GM23338 (cell line): Measurements from ENCODE around the gene RIOK1. TPM values are rescaled to one million over a fixed set of nuclear protein-coding genes. Genes with fewer than 3 reads are reported as not detected.

ENCODE experiments used
- ATAC-seq: fragments of 200-7000 bp; cut with Tn5 transposase; 3 replicates; pipeline ENCODE4 v1.9.1; 2020
- DNase-seq: peaks from one replicate; pipeline ENCODE4 v3.0.0-alpha.2; 2015; ENCODE audit warnings: low spot score
- H2AFZ ChIP-seq: fragments of 200-600 bp; sonication (generic); 2 replicates; pipeline ENCODE4 v1.8.0; 2016; ENCODE audit warnings: antibody characterized with exemption, mild to moderate bottlenecking, moderate library complexity
- H3F3A ChIP-seq: fragments of 200-600 bp; sonication (generic); replicated peaks from 2 replicates; pipeline ENCODE4 v1.8.0; 2017; ENCODE audit warnings: antibody characterized with exemption, mixed run types, low read depth
- H3K27ac ChIP-seq: fragments of 200-600 bp; sonication (generic); 2 replicates; pipeline ENCODE4 v1.6.1; 2016; ENCODE audit warnings: low read depth
- H3K27me3 ChIP-seq: fragments of 200-600 bp; sonication (generic); 2 replicates; pipeline ENCODE4 v1.8.0; 2016; ENCODE audit warnings: mild to moderate bottlenecking, mixed run types, moderate library complexity; ENCODE audit not compliant: insufficient read depth
- H3K36me3 ChIP-seq: fragments of 200-600 bp; sonication (generic); 2 replicates; pipeline ENCODE4 v1.8.0; 2016; ENCODE audit warnings: mild to moderate bottlenecking; ENCODE audit not compliant: insufficient read depth
- H3K4me1 ChIP-seq: fragments of 200-600 bp; sonication (generic); 2 replicates; pipeline ENCODE4 v1.8.0; 2016; ENCODE audit warnings: mild to moderate bottlenecking, moderate library complexity; ENCODE audit not compliant: insufficient read depth
- H3K4me2 ChIP-seq: fragments of 200-600 bp; sonication (generic); 2 replicates; pipeline ENCODE4 v1.7.1; 2017; ENCODE audit warnings: mixed run types
- H3K4me3 ChIP-seq: fragments of 200-600 bp; sonication (generic); 2 replicates; pipeline ENCODE4 v1.6.1; 2016; ENCODE audit warnings: mixed run types
- H3K79me2 ChIP-seq: fragments of 200-600 bp; sonication (generic); replicated peaks from 2 replicates; pipeline ENCODE4 v1.8.0; 2017; ENCODE audit warnings: mild to moderate bottlenecking; ENCODE audit not compliant: insufficient read depth
- H3K9me2 ChIP-seq: fragments of 200-600 bp; sonication (generic); 2 replicates; pipeline ENCODE4 v1.8.0; 2017; ENCODE audit not compliant: insufficient read depth
- H4K20me1 ChIP-seq: fragments of 200-600 bp; sonication (generic); replicated peaks from 2 replicates; pipeline ENCODE4 v1.8.0; 2017; ENCODE audit warnings: mild to moderate bottlenecking; ENCODE audit not compliant: insufficient read depth
- H3K27ac Mint-ChIP-seq: 2 replicates; pipeline ENCODE4 v1.8.0; 2020; ENCODE audit warnings: inconsistent platforms, mild to moderate bottlenecking, moderate library complexity, mixed read lengths
- H3K27me3 Mint-ChIP-seq: 3 replicates; pipeline ENCODE4 v1.8.0; 2022; ENCODE audit warnings: low read depth, mild to moderate bottlenecking, moderate library complexity, mixed read lengths, inconsistent platforms; ENCODE audit not compliant: insufficient read depth, poor library complexity
- H3K36me3 Mint-ChIP-seq: 3 replicates; pipeline ENCODE4 v1.8.0; 2021; ENCODE audit warnings: low read depth, mild to moderate bottlenecking, inconsistent platforms, moderate library complexity, mixed read lengths
- H3K4me1 Mint-ChIP-seq: 3 replicates; pipeline ENCODE4 v1.8.0; 2020; ENCODE audit warnings: mild to moderate bottlenecking, inconsistent platforms, mixed read lengths
- H3K4me3 Mint-ChIP-seq: 3 replicates; pipeline ENCODE4 v1.8.0; 2021; ENCODE audit warnings: moderate library complexity, mild to moderate bottlenecking, inconsistent platforms, mixed read lengths
- H3K9me3 Mint-ChIP-seq: 3 replicates; pipeline ENCODE4 v1.8.0; 2020; ENCODE audit warnings: moderate library complexity, mild to moderate bottlenecking, inconsistent platforms, mixed read lengths
- ZNF114 ChIP-seq: fragments of 250-450 bp; sonication (Bioruptor Pico); IDR thresholded peaks from 2 replicates; pipeline ENCODE4 v1.5.0; 2020; ENCODE audit warnings: mild to moderate bottlenecking, moderate library complexity
- polyA plus RNA-seq: library from polyadenylated mRNA; unstranded; fragments of >200 nt; fragmentation: Nextera tagmentation; extraction: Ambion mirVana; gene quantifications from 2 replicates; pipeline ENCODE4 v1.2.1, GENCODE V29; 2016
- total RNA-seq: library from RNA; depleted of rRNA; stranded (reverse); fragments of >200 nt; shearing (Covaris generic); gene quantifications from 2 replicates; pipeline ENCODE4 v1.2.3, GENCODE V29; 2014
- TF ChIP-seq, protein P1 (sequence below): IDR thresholded peaks from one replicate; pipeline ENCODE4 v1.6.1; 2018; ENCODE audit warnings: antibody characterized with exemption; ENCODE audit not compliant: unreplicated experiment
- TF ChIP-seq, protein P2 (sequence below): IDR thresholded peaks from 2 replicates; pipeline ENCODE4 v1.6.1; 2016; ENCODE audit warnings: antibody characterized with exemption

RIOK1 gene
- total and polyA plus RNA-seq, 2 experiments from 2014 or later = 15.5 to 34.3 TPM

DNA sequence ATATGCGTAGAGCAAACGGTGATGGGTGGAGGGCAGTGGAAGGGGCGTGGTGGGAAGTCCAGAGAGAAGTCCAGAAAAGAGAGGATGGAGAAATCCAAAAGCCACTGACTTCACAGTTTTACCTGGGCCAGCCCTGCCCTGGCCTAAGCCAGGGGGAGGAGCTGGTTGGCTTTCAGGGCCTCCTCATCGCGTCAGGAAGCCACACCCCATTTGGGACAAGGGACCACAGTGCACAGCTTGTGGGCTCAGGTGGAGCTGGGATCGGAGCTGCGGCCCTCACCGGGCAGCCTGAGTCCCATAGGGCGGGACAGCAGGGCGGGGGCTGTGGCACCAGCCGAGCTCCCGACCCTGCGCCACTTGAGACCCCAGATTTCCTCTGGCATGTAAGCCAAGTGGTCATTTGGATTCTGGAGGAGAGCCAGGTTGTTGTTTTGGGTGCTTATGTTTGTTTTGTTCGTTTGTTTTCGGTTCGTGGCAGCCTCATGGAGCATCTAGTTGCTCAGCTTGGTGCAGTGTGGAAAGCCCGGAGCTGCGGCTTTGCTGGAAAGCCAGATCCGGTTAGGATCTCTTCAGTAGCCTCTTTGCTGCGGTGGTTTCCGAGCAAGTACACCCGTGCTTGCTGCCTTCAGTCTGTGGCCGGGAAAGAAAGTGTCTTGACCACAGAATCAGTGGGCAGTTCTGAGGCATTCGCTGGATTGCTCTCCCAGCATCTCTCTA, 42.2 kb downstream of the RIOK1 start:
- peak overlapping the region; percentile 98 for H2AFZ ChIP-seq
- no peaks in the 10 kb centered on the region for H3K79me2 ChIP-seq

DNA sequence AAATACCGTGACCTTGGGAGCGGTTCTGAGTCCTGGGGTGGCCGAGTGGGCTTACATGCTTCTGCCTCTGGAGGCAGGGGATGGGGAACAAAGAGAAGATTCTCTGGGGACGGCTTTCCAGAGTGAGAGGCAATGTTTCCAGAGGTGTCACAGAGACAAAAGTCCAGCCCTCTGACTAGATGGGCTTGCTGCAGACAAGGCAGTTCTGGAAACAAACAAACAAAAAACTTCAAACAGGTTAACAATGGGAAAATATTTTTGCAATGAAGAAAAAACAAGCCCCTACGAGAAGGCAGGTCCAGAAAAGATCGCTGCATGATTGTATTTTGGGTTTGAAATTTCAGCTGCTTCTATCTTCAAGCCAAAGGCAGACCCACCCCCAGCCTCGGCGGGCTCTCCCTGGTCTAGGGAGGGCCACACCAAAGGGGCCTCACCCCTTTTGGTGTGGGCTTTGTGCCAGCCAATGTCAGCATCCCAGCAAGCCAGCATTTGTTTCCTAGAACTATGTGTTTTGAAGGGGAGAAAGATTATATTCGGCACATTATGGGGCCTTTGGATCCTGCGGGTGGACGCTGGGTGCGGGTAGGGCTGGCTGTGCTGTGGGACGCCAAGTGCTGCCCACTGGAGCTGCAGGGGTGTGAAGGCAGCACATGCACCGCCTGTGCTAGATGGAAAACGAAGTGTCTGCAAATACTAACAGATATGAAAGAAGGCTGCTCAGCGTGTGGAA, 42.9 kb downstream of the RIOK1 start:
- Mint-ChIP-seq H3K4me3 (no peak overlapping the region), H3K4me1 (peaks cover 19% of the 10 kb centered on the region), H3K36me3 (no peaks in the 10 kb centered on the region), H3K27ac (no peak overlapping the region; the same call in 1 of the 2 replicates), H3K9me3 (no peaks in the 10 kb centered on the region), H3K27me3 (peaks cover 3% of the 10 kb centered on the region)
- Histone ChIP-seq H3K4me2 (no peak overlapping the region), H3K36me3 (no peaks in the 10 kb centered on the region), H3K27ac (no peak overlapping the region), H3K9me2 (no peaks in the 10 kb centered on the region), H3K4me3 (no peak overlapping the region), H2AFZ (peak overlapping the region; percentile 98), H3K4me1 (peaks cover 9% of the 10 kb centered on the region; the same call in 1 of the 2 replicates), H3K79me2 (no peaks in the 10 kb centered on the region), H3K27me3 (no peaks in the 10 kb centered on the region), H3F3A (no peaks in the 10 kb centered on the region), H4K20me1 (no peaks in the 10 kb centered on the region)
- DNase-seq (no peak), ATAC-seq (peak; percentile 35)
- TF ChIP-seq, protein P1, sequence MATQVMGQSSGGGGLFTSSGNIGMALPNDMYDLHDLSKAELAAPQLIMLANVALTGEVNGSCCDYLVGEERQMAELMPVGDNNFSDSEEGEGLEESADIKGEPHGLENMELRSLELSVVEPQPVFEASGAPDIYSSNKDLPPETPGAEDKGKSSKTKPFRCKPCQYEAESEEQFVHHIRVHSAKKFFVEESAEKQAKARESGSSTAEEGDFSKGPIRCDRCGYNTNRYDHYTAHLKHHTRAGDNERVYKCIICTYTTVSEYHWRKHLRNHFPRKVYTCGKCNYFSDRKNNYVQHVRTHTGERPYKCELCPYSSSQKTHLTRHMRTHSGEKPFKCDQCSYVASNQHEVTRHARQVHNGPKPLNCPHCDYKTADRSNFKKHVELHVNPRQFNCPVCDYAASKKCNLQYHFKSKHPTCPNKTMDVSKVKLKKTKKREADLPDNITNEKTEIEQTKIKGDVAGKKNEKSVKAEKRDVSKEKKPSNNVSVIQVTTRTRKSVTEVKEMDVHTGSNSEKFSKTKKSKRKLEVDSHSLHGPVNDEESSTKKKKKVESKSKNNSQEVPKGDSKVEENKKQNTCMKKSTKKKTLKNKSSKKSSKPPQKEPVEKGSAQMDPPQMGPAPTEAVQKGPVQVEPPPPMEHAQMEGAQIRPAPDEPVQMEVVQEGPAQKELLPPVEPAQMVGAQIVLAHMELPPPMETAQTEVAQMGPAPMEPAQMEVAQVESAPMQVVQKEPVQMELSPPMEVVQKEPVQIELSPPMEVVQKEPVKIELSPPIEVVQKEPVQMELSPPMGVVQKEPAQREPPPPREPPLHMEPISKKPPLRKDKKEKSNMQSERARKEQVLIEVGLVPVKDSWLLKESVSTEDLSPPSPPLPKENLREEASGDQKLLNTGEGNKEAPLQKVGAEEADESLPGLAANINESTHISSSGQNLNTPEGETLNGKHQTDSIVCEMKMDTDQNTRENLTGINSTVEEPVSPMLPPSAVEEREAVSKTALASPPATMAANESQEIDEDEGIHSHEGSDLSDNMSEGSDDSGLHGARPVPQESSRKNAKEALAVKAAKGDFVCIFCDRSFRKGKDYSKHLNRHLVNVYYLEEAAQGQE = no peak
- no peak for TF ChIP-seq ZNF114 (CRISPR knock-in tag)
- TF ChIP-seq, protein P2, sequence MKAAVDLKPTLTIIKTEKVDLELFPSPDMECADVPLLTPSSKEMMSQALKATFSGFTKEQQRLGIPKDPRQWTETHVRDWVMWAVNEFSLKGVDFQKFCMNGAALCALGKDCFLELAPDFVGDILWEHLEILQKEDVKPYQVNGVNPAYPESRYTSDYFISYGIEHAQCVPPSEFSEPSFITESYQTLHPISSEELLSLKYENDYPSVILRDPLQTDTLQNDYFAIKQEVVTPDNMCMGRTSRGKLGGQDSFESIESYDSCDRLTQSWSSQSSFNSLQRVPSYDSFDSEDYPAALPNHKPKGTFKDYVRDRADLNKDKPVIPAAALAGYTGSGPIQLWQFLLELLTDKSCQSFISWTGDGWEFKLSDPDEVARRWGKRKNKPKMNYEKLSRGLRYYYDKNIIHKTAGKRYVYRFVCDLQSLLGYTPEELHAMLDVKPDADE = no peak

More for the DNA sequence above, 42.2 kb downstream of the RIOK1 start:
- Histone ChIP-seq H4K20me1 (no peaks in the 10 kb centered on the region), H3K4me2 (no peak overlapping the region), H3F3A (no peaks in the 10 kb centered on the region), H3K36me3 (no peaks in the 10 kb centered on the region), H3K27ac (no peak overlapping the region), H3K27me3 (no peaks in the 10 kb centered on the region), H3K4me3 (no peak overlapping the region), H3K9me2 (no peaks in the 10 kb centered on the region), H3K4me1 (peaks cover 9% of the 10 kb centered on the region; the same call in 1 of the 2 replicates)
- H3K27ac Mint-ChIP-seq = no peak overlapping the region; the same call in 1 of the 2 replicates
- H3K36me3 Mint-ChIP-seq = no peaks in the 10 kb centered on the region
- no peak overlapping the region for H3K4me3 Mint-ChIP-seq
- peaks cover 3% of the 10 kb centered on the region for H3K27me3 Mint-ChIP-seq
- ATAC-seq = peak; percentile 95
- no peak for TF ChIP-seq ZNF114 (CRISPR knock-in tag)
- TF ChIP-seq, protein P1 = no peak
- peaks cover 19% of the 10 kb centered on the region for H3K4me1 Mint-ChIP-seq
- no peaks in the 10 kb centered on the region for H3K9me3 Mint-ChIP-seq
- peak; percentile 75 for DNase-seq
